T-helper 22 cell (primary cell): ENCODE measurements around the gene ARFIP1.
"Not testable (repeated sequence)": the region's sequence is repeated elsewhere in the genome, so short reads cannot be mapped to it uniquely, and the experiment has no call there.

Experiments
- DNase-seq: peaks from one replicate; pipeline ENCODE4 v3.0.0-alpha.2; 2020; ENCODE audit warnings: low read depth

ARFIP1 gene

GRCh38 chr4:152843481-152844090 is 63.8 kb downstream of the ARFIP1 start:
- no peak for DNase-seq

DNA sequence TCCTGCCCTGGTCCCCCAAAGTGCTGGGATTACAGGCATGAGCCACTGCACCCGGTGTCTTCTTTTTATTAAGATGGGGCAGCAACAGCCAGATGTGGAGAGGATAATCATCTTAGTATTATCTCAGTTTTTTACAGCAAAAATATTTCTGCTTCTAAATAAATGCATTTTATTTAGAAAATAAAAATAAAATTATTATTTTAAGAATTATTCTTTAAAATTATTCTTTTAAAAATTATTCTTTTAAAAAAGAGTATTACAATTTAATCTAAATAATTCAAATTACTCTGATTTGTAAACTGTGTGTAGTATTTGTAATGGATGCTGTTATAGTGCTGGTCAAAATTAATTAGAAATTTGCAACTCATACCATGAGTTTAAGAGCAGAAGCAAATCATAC is 67.6 kb downstream of the ARFIP1 start:
- DNase-seq: no peak

DNA sequence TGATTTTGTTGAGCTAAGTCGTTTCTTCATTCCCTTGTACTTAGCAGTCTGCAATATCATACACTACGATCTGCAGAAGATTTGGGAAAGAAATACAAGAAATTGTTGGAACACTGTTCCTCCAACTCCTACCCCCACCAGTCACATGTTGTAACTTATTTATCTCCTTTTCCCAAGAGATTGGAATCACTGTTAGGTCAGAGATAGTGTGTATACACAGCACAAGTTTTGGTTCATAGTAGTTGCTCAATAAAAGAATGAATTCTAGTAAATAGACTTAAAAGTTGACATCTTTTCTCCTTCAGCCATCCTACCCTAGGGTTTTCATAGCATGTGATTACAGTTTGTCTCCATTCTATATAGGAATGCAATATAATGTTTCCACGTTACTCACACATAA is 68.8 kb downstream of the ARFIP1 start:
- DNase-seq: no peak

- no peak for DNase-seq
These were observed 69.6 kb downstream of the ARFIP1 start for GRCh38 chr4:152849350-152849749.

DNA sequence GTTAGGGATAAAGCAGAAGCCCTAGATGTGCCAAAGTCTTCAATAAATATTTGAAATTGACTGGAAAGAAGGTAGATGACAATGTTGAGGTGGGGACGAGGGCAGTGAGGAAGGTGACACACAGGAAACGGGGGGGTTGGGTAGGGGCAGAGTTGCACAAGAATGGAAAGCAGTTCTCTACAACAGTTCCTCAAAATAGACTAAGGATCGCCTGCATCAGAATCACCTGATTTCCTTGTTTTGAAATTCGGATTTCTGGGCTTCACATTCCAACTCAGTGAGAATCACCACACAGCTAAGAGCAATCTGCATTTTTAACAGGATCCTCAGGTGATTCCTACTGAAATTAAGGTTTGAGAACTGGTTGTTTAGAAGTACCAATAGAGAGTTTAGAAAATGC is 70.6 kb downstream of the ARFIP1 start:
- no peak for DNase-seq

DNA sequence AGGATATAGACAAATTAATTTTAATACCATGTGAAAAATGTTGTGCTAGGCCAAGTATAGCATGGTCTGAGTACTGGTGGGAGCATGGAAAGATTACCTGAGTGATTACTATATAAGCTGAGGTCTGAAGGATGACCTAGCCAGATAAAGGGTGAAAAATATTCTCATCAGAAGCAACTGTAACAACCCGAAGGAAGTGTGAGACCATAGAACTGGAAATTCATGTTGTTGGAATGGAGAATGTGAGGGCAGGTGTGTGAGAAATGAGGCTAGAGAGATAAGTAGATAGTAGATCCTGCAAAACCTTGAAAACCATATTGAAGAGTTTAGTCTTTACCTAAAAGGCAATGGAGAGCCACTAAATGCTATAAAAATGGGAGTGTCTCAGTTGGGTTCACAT is 71.5 kb downstream of the ARFIP1 start:
- DNase-seq: no peak

- no peak for DNase-seq
These were observed 73.5 kb downstream of the ARFIP1 start for GRCh38 chr4:152853293-152853692.

DNA sequence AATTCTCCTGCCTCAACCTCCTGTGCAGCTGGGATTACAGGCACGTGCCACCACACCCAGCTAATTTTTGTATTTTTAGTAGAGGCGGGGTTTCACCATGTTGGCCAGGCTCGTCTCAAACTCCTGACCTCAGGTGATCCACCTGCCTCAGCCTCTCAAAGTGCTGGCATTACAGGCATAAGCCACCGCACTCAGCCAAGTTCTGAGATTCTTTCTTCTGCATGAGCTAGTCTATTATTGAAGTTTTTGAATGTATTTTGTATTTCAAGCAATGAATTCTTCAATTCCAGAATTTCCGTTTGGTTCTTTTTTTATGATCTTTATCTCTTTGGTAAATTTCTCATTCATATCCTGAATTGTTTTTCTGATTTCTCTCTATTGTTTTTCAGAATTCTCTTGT is 74.3 kb downstream of the ARFIP1 start:
- DNase-seq: not testable (repeated sequence)

- DNase-seq: no peak
These were observed 77.2 kb downstream of the ARFIP1 start for GRCh38 chr4:152856960-152857359.

DNA sequence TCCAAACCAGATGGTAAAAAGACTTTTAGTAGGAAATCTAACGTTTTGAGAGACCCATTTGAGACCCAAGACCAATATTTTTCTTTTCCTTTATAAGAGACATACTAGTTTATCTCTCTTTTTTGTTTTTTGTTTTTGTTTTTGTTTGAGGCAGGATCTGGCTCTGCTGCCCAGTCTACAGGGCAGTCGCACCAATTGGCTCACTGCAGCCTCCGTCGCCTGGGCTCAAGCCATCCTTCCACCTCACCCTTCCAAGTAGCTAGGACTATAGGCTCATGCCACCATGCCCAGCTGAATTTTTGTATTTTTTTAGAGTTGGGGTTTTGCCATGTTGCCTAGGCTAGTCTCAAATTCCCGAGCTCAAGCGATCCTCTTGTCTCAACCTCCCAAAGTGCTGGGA is 79.2 kb downstream of the ARFIP1 start:
- DNase-seq: no peak

GRCh38 chr4:152860046-152860445 is 80.3 kb downstream of the ARFIP1 start:
- DNase-seq: no peak

DNA sequence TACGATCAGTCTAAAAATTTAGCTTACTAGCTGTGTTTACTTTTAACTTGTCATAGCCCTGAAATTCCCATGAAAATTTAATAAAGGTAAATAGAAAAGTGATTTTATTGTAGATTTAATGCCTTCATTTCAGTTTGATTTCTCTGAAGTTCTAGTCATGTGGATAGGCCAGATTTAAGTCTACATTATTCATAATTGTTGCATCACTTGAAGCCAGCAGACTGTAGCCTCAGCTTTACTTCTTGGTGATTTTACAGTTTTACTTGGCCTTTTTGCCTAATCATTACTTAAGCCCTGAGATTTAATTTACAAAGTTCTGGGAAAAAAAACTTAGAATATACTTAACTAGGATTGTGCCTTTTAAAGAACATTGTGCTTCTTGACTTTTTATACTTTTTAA is 82.9 kb downstream of the ARFIP1 start:
- no peak for DNase-seq

DNA sequence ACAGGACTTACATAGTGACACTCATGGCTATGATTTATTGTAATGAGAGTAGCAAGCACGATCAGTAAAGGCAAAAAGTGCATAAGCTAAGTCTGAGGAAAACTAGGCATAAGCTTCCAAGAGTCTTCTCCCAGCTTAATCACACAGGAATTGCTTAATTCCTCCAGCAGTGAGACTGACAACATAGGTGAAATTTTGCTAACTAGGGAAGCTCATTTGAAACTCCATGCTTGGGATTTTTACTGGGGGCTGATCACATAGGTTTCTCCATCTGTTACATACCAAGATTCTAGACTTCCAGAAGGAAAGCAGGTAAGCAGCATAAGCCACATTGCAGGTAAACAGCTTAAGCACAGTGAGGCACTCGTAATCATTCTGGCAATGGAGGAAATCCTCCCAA is 84.6 kb downstream of the ARFIP1 start:
- DNase-seq: no peak

DNA sequence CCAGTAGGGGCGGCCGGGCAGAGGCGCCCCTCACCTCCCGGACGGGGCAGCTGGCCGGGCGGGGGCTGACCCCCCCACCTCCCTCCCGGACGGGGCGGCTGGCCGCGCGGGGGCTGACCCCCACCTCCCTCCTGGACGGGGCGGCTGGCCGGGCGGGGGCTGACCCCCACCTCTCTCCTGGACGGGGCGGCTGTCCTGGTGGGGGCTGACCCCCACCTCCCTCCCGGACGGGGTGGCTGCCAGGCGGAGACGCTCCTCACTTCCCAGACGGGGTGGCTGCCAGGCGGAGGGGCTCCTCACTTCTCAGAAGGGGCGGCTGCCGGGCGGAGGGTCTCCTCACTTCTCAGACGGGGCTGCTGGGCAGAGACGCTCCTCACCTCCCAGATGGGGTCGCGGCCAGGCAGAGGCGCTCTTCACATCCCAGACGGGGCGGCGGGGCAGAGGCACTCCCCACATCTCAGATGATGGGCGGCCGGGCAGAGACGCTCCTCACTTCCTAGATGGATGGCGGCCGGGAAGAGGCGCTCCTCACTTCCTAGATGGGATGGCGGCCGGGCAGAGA is 86.8 kb downstream of the ARFIP1 start:
- not testable (repeated sequence) for DNase-seq

DNA sequence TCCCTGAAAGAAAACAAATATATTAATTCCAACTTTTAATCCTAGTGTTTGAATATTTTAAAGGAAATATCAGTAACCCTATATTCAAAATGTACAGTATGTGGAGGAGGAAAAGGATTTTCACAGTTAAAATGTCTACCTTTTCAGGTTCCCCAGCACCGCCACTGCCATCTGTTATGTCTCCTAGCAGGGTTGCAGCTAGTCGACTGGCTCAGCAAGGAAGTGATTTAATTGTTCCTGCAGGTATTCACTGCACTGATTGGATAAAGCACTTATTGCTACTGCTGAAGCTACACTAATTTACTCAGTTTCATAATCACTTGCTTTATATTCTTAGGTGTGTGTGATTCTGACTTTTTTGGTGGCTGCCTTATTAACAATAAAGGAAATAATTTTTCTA is 90.9 kb downstream of the ARFIP1 start:
- DNase-seq: no peak

GRCh38 chr4:152875261-152875660 is 95.5 kb downstream of the ARFIP1 start:
- no peak for DNase-seq

DNA sequence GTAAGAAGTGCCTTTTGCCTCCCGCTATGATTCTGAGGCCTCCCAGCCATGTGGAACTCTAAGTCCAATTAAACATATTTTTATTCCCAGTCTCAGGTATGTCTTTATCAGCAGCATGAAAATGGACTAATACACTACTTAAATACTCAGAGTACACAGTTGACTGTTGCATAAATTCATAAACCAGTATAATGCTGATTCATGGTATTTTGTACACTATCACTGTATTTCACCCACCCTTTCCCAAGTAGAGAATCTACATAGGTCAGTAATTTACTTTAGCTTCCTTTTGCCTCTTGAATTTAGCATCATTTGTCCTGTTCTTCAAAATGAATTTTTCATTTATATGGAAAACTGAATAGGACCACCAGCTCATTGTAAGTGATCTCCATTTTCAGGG is 98.1 kb downstream of the ARFIP1 start:
- DNase-seq: no peak

DNA sequence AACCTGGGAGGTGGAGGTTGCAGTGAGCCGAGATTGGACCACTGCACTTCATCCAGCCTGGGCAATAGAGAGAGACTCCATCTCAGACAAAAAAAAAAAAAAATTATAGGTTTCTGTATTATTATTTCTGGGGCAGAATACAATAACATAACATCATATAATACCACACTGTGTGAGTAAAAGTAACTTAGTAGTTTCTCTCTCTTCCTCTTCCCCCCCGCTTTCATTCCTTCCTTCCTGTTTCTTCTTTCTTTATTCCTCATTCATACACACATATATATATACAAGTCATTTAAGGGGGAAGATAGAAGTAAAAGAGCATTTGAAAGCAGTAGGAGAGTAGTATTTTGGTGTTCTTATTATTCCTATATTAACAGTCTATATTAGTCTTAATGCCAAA is 100.5 kb downstream of the ARFIP1 start:
- DNase-seq: no peak

DNA sequence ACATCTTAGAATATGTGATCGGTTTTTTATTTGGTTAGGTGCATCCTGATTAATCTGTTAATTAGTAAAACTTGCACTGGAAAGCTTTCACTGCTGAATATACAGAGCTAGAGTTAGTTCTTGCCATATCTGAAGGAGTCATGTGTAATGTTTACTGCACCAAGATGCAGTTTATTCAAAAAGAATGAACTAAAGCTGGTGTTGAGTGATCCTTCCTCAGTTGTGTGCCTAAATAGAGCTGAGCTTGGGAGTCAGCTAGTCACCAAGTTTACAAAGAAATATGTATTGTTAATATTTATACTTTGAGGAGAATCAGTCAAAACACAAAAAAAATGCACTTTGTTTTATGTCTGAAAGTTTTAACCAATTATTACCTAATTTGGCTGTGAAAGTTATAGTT is 102.2 kb downstream of the ARFIP1 start:
- DNase-seq: no peak

DNA sequence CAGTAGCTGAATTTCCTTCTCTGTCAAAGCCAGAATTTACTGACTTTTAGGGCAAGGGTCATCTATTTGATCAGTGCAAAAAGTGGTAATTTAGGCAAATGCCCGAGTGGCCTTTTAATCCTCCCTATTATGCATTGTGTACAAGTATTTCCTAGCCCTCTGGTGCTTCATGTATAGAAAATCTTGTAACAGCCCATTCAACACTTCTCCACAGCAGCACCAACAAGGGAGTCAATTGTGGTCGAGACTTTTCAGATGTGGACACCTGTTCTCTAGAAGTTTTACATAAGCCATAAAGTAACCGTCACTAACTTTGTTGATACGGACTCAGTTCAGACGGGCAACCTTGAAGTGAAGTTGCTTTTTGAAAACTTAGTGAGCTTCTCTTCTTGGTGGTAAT is 105.4 kb downstream of the ARFIP1 start:
- no peak for DNase-seq

DNA sequence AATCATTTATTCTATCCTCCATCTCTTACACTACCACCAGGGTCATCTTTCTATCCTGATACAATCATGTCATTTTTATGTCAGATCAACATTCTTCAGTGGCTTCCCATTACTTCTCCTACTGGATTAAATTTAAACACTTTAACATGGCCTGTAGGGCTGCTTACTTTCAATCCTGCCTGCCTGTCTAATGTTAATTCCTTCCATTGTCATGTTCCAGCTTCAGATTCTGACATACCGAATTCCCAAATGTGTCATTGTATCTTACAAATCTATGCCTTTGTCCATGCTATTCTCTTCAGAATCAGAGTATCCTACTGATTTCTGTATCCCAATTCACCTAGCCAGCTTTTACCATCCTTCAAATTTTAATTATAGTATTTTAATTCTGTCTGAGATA is 106.4 kb downstream of the ARFIP1 start:
- no peak for DNase-seq

DNA sequence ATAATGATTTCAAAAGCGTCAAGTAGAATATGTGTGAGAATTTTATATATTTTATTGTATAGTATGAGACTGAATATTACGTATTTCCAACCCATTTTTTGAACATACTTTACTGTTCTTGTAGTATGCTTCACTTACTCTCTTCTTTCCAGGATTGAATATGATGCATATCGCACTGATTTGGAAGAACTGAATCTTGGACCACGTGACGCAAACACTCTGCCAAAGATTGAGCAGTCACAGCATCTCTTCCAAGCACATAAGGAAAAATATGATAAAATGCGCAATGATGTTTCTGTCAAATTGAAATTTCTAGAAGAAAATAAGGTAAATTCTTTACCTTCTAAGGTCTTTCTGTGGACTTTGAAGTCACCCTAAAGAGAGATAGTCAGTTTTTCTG is 108.2 kb downstream of the ARFIP1 start:
- DNase-seq: no peak

DNA sequence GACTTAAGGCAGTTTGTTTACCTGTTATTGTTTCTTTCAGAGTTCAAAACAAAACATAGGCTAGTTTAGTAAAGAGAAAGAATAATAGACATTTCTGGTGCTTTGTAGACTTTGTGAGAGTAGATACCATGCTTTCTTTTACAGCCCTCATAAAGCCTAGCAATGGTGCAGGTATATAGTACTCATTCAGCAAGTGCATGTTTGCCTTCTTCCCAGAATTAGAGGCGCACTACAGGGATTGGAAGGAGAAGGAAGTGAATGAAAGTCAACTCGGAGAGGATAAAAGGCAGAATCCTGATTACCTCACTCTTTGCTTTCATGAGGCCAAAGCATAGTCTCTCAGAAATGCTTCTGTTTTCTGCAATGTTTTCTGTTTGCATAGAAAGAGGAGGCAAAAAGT is 113.2 kb downstream of the ARFIP1 start:
- DNase-seq: no peak

DNA sequence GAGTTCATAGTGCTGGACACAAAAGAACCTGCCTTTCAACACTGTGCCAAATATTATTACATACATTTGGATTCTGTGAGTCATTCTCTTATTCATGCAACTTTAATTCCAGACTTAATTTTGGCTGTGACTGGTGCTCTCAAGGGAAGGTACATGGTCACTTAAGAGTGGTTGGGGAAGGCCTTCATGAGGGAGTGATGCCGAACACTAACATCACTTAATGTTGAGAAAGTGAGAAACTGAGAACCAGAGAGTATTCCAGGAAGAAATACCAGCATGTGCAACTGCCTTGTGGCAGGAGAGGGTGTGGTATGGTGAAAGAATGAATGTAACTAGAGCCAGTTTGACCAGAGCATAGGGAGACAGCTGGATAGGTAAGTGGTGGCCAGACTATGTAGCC is 114.9 kb downstream of the ARFIP1 start:
- no peak for DNase-seq

- no peak for DNase-seq
These were observed 117.1 kb downstream of the ARFIP1 start for GRCh38 chr4:152896811-152897210.
